Measurements from ENCODE around the gene GALNT9.

GALNT9 gene

GRCh38 chr12:132270969-132271754 lies 58.2 kb downstream of the GALNT9 start:
- no peaks in the 10 kb centered on the region for H3K36me3 ChIP-seq (ENCODE audit: control insufficient read depth in 1 of 2, insufficient read depth in 2 of 2, low read depth in 1 of 2, low read length in 2 of 2)
- no peak overlapping the region for H3K4ac ChIP-seq (ENCODE audit: low read depth in 1 of 2, low read length in 2 of 2)
- H3K4me2 ChIP-seq (ENCODE audit: low read length, poor library complexity, severe bottlenecking), result no peak overlapping the region
- H3K14ac ChIP-seq (ENCODE audit: low read length in 2 of 2), result no peak overlapping the region
- no peak overlapping the region for H2AK5ac ChIP-seq (ENCODE audit: low read length, severe bottlenecking)
- no peak overlapping the region for H2BK5ac ChIP-seq (ENCODE audit: low read depth, low read length, poor library complexity, severe bottlenecking)
- H2BK120ac ChIP-seq (ENCODE audit: low read depth, low read length), result no peak overlapping the region
- peaks cover 0 to 88% of the 10 kb centered on the region in 2 experiments for H3K27me3 ChIP-seq (ENCODE audit: control insufficient read depth in 1 of 2, insufficient read depth in 1 of 2, low read length in 2 of 2)
- no peak overlapping the region for H4K91ac ChIP-seq (ENCODE audit: low read length)
- H3K4me1 ChIP-seq (ENCODE audit: control insufficient read depth, insufficient read depth, low read depth, low read length), result peaks cover 3% of the 10 kb centered on the region
- no peak overlapping the region for H3K9ac ChIP-seq (ENCODE audit: low read length)
- no peaks in the 10 kb centered on the region for H3K79me1 ChIP-seq (replicated peaks; ENCODE audit: low read length, poor library complexity, severe bottlenecking)
- 88% methylated on average over 37 of the region's 41 CpGs for WGBS
- no peak for DNase-seq
- no peak overlapping the region for H2AFZ ChIP-seq (ENCODE audit: low read depth, low read length)
- H3K27ac ChIP-seq (ENCODE audit: low read length, poor library complexity, severe bottlenecking), result no peak overlapping the region
- no peak overlapping the region for H2BK12ac ChIP-seq (ENCODE audit: low read length in 2 of 2)
- no peak overlapping the region for H4K8ac ChIP-seq (ENCODE audit: low read length)
- H2BK15ac ChIP-seq (ENCODE audit: low read depth, poor library complexity, severe bottlenecking), result no peak overlapping the region
- H3K23ac ChIP-seq (ENCODE audit: low read length in 2 of 2), result no peak overlapping the region
- H3K9me3 ChIP-seq (ENCODE audit: control insufficient read depth, low read length), result no peaks in the 10 kb centered on the region
- no peak overlapping the region for H3K18ac ChIP-seq (ENCODE audit: low read depth in 1 of 2, low read length in 2 of 2)
- no peak overlapping the region for H3K4me3 ChIP-seq (ENCODE audit: insufficient read depth in 1 of 2, low read depth in 1 of 2, low read length in 2 of 2)

- no peak overlapping the region for H2BK15ac ChIP-seq (ENCODE audit: low read depth, poor library complexity, severe bottlenecking)
- DNase-seq, result no peak
- no peak overlapping the region for H3K27ac ChIP-seq (ENCODE audit: low read length, poor library complexity, severe bottlenecking)
- H3K4me3 ChIP-seq (ENCODE audit: insufficient read depth in 1 of 2, low read depth in 1 of 2, low read length in 2 of 2), result peak overlapping the region in 1 of 2 experiments; percentile 7
- H3K27me3 ChIP-seq (ENCODE audit: control insufficient read depth in 1 of 2, insufficient read depth in 1 of 2, low read length in 2 of 2), result peaks cover 0 to 85% of the 10 kb centered on the region in 2 experiments
- no peak overlapping the region for H3K4ac ChIP-seq (ENCODE audit: low read depth in 1 of 2, low read length in 2 of 2)
- no peak overlapping the region for H2AFZ ChIP-seq (ENCODE audit: low read depth, low read length)
- 84% methylated on average over 12 of the region's 12 CpGs for WGBS
- peaks cover 3% of the 10 kb centered on the region for H3K4me1 ChIP-seq (ENCODE audit: control insufficient read depth, insufficient read depth, low read depth, low read length)
- H3K23ac ChIP-seq (ENCODE audit: low read length in 2 of 2), result no peak overlapping the region
- H3K9ac ChIP-seq (ENCODE audit: low read length), result no peak overlapping the region
- no peak overlapping the region for H2BK12ac ChIP-seq (ENCODE audit: low read length in 2 of 2)
- no peak overlapping the region for H3K14ac ChIP-seq (ENCODE audit: low read length in 2 of 2)
- no peak overlapping the region for H2BK5ac ChIP-seq (ENCODE audit: low read depth, low read length, poor library complexity, severe bottlenecking)
- H3K9me3 ChIP-seq (ENCODE audit: control insufficient read depth, low read length), result no peaks in the 10 kb centered on the region
- no peak overlapping the region for H4K8ac ChIP-seq (ENCODE audit: low read length)
- no peak overlapping the region for H3K18ac ChIP-seq (ENCODE audit: low read depth in 1 of 2, low read length in 2 of 2)
- H4K91ac ChIP-seq (ENCODE audit: low read length), result no peak overlapping the region
- no peaks in the 10 kb centered on the region for H3K36me3 ChIP-seq (ENCODE audit: control insufficient read depth in 1 of 2, insufficient read depth in 2 of 2, low read depth in 1 of 2, low read length in 2 of 2)
- no peak overlapping the region for H2AK5ac ChIP-seq (ENCODE audit: low read length, severe bottlenecking)
- no peak overlapping the region for H3K4me2 ChIP-seq (ENCODE audit: low read length, poor library complexity, severe bottlenecking)
- no peak overlapping the region for H2BK120ac ChIP-seq (ENCODE audit: low read depth, low read length)
- no peaks in the 10 kb centered on the region for H3K79me1 ChIP-seq (replicated peaks; ENCODE audit: low read length, poor library complexity, severe bottlenecking)
Measured at GRCh38 chr12:132270516-132270915, 58.9 kb downstream of the GALNT9 start.

- Histone ChIP-seq H4K91ac (ENCODE audit: low read length) (no peak overlapping the region), H3K4ac (ENCODE audit: low read depth in 1 of 2, low read length in 2 of 2) (no peak overlapping the region), H3K23ac (ENCODE audit: low read length in 2 of 2) (no peak overlapping the region), H3K4me1 (ENCODE audit: control insufficient read depth, insufficient read depth, low read depth, low read length) (peaks cover 3% of the 10 kb centered on the region), H2BK120ac (ENCODE audit: low read depth, low read length) (no peak overlapping the region), H3K4me3 (ENCODE audit: insufficient read depth in 1 of 2, low read depth in 1 of 2, low read length in 2 of 2) (no peak overlapping the region), H2BK15ac (ENCODE audit: low read depth, poor library complexity, severe bottlenecking) (no peak overlapping the region), H3K27ac (ENCODE audit: low read length, poor library complexity, severe bottlenecking) (no peak overlapping the region), H2AK5ac (ENCODE audit: low read length, severe bottlenecking) (no peak overlapping the region), H3K36me3 (ENCODE audit: control insufficient read depth in 1 of 2, insufficient read depth in 2 of 2, low read depth in 1 of 2, low read length in 2 of 2) (no peaks in the 10 kb centered on the region), H2BK5ac (ENCODE audit: low read depth, low read length, poor library complexity, severe bottlenecking) (no peak overlapping the region), H3K27me3 (ENCODE audit: control insufficient read depth in 1 of 2, insufficient read depth in 1 of 2, low read length in 2 of 2) (peaks cover 0 to 84% of the 10 kb centered on the region in 2 experiments), H3K18ac (ENCODE audit: low read depth in 1 of 2, low read length in 2 of 2) (no peak overlapping the region), H4K8ac (ENCODE audit: low read length) (no peak overlapping the region), H3K4me2 (ENCODE audit: low read length, poor library complexity, severe bottlenecking) (no peak overlapping the region), H3K9ac (ENCODE audit: low read length) (no peak overlapping the region), H3K79me1 (replicated peaks; ENCODE audit: low read length, poor library complexity, severe bottlenecking) (no peaks in the 10 kb centered on the region), H3K14ac (ENCODE audit: low read length in 2 of 2) (no peak overlapping the region), H3K9me3 (ENCODE audit: control insufficient read depth, low read length) (no peaks in the 10 kb centered on the region), H2BK12ac (ENCODE audit: low read length in 2 of 2) (no peak overlapping the region), H2AFZ (ENCODE audit: low read depth, low read length) (no peak overlapping the region)
- WGBS, result 91% methylated on average over 44 of the region's 44 CpGs
- DNase-seq, result no peak
Measured at GRCh38 chr12:132269271-132269968, 60.0 kb downstream of the GALNT9 start.

GRCh38 chr12:132268674-132269073 lies 60.7 kb downstream of the GALNT9 start:
- no peak overlapping the region for H3K14ac ChIP-seq (ENCODE audit: low read length in 2 of 2)

More at GRCh38 chr12:132268674-132269073, 60.7 kb downstream of the GALNT9 start:
- H3K36me3 ChIP-seq (ENCODE audit: control insufficient read depth in 1 of 2, insufficient read depth in 2 of 2, low read depth in 1 of 2, low read length in 2 of 2), result no peaks in the 10 kb centered on the region
- no peak for DNase-seq
- H4K91ac ChIP-seq (ENCODE audit: low read length), result no peak overlapping the region
- no peak overlapping the region for H3K4me2 ChIP-seq (ENCODE audit: low read length, poor library complexity, severe bottlenecking)
- H3K9ac ChIP-seq (ENCODE audit: low read length), result no peak overlapping the region
- no peak overlapping the region for H3K4ac ChIP-seq (ENCODE audit: low read depth in 1 of 2, low read length in 2 of 2)
- no peaks in the 10 kb centered on the region for H3K9me3 ChIP-seq (ENCODE audit: control insufficient read depth, low read length)
- no peak overlapping the region for H2AFZ ChIP-seq (ENCODE audit: low read depth, low read length)
- H2BK120ac ChIP-seq (ENCODE audit: low read depth, low read length), result no peak overlapping the region
- H2BK15ac ChIP-seq (ENCODE audit: low read depth, poor library complexity, severe bottlenecking), result no peak overlapping the region
- H3K18ac ChIP-seq (ENCODE audit: low read depth in 1 of 2, low read length in 2 of 2), result no peak overlapping the region
- no peak overlapping the region for H2AK5ac ChIP-seq (ENCODE audit: low read length, severe bottlenecking)
- no peak overlapping the region for H2BK12ac ChIP-seq (ENCODE audit: low read length in 2 of 2)
- H3K23ac ChIP-seq (ENCODE audit: low read length in 2 of 2), result no peak overlapping the region
- peaks cover 0 to 86% of the 10 kb centered on the region in 2 experiments for H3K27me3 ChIP-seq (ENCODE audit: control insufficient read depth in 1 of 2, insufficient read depth in 1 of 2, low read length in 2 of 2)
- WGBS, result 91% methylated on average over 26 of the region's 26 CpGs
- H2BK5ac ChIP-seq (ENCODE audit: low read depth, low read length, poor library complexity, severe bottlenecking), result no peak overlapping the region
- no peak overlapping the region for H4K8ac ChIP-seq (ENCODE audit: low read length)
- no peak overlapping the region for H3K4me3 ChIP-seq (ENCODE audit: insufficient read depth in 1 of 2, low read depth in 1 of 2, low read length in 2 of 2)
- no peaks in the 10 kb centered on the region for H3K79me1 ChIP-seq (replicated peaks; ENCODE audit: low read length, poor library complexity, severe bottlenecking)
- peaks cover 3% of the 10 kb centered on the region for H3K4me1 ChIP-seq (ENCODE audit: control insufficient read depth, insufficient read depth, low read depth, low read length)
- no peak overlapping the region for H3K27ac ChIP-seq (ENCODE audit: low read length, poor library complexity, severe bottlenecking)
